HG03095 (cell line): ENCODE measurements around the gene DNAJC30.

Source experiments
- ATAC-seq: cut with Tn5 transposase; IDR thresholded peaks from one replicate; pipeline ENCODE4 v1.9.1; 2021; ENCODE audit warnings: moderate library complexity; ENCODE audit not compliant: unreplicated experiment

The DNAJC30 gene

GRCh38 chr7:73650524-73650923, 32.7 kb downstream of the DNAJC30 start:
- ATAC-seq: no peak

- no peak for ATAC-seq
Observed at GRCh38 chr7:73649576-73649975, 33.7 kb downstream of the DNAJC30 start.

GRCh38 chr7:73648593-73649332, 34.5 kb downstream of the DNAJC30 start:
- no peak for ATAC-seq

GRCh38 chr7:73647725-73648592, 35.3 kb downstream of the DNAJC30 start:
- no peak for ATAC-seq

- no peak for ATAC-seq
Observed at GRCh38 chr7:73646785-73647724, 36.2 kb downstream of the DNAJC30 start.

GRCh38 chr7:73645643-73646174, 37.5 kb downstream of the DNAJC30 start:
- ATAC-seq: no peak

GRCh38 chr7:73644688-73645286, 38.5 kb downstream of the DNAJC30 start:
- ATAC-seq: no peak

- no peak for ATAC-seq
Observed at GRCh38 chr7:73642834-73643233, 40.4 kb downstream of the DNAJC30 start.

GRCh38 chr7:73638911-73639310, 44.3 kb downstream of the DNAJC30 start:
- no peak for ATAC-seq

GRCh38 chr7:73635428-73636200, 47.6 kb downstream of the DNAJC30 start:
- ATAC-seq: no peak

GRCh38 chr7:73633844-73634243, 49.4 kb downstream of the DNAJC30 start:
- ATAC-seq: no peak

- ATAC-seq: no peak
Observed at GRCh38 chr7:73633323-73633722, 49.9 kb downstream of the DNAJC30 start.

GRCh38 chr7:73631558-73631957, 51.7 kb downstream of the DNAJC30 start:
- ATAC-seq: no peak
